Activated B cell treated with CpG ODN at 0.5 μM for 24 hours (primary cell): Measurements from ENCODE around the gene ATP8B4. TPM values are rescaled to one million over a fixed set of nuclear protein-coding genes. Genes with fewer than 3 reads are reported as not detected.

Source experiments
- ATAC-seq: fragments of 200-7000 bp; cut with Tn5 transposase; one replicate; pipeline ENCODE4 v1.10.0; 2021; ENCODE audit warnings: low read depth, mild to moderate bottlenecking, moderate library complexity
- CTCF ChIA-PET: fragments of 350-600 bp; sonication (Branson Sonifier 250); formaldehyde crosslinking; loops from one replicate; lab custom pipeline; 2021; ENCODE audit warnings: antibody characterized with exemption; lab: Charles Lee
- POLR2A ChIA-PET: fragments of 350-600 bp; sonication (Branson Sonifier 250); formaldehyde crosslinking; loops from one replicate; lab custom pipeline; 2021; ENCODE audit warnings: antibody characterized with exemption; lab: Charles Lee
- DNase-seq: peaks from one replicate; pipeline ENCODE4 v3.0.0; 2022
- H3K27ac Mint-ChIP-seq: one replicate; pipeline ENCODE4 v1.8.0; 2020; ENCODE audit warnings: mixed read lengths
- H3K27me3 Mint-ChIP-seq: one replicate; pipeline ENCODE4 v1.8.0; 2021; ENCODE audit warnings: mixed read lengths
- H3K36me3 Mint-ChIP-seq: one replicate; pipeline ENCODE4 v1.8.0; 2021; ENCODE audit warnings: low read depth, mixed read lengths
- H3K4me1 Mint-ChIP-seq: one replicate; pipeline ENCODE4 v1.8.0; 2021; ENCODE audit warnings: mixed read lengths
- H3K4me3 Mint-ChIP-seq: one replicate; pipeline ENCODE4 v1.8.0; 2020; ENCODE audit warnings: mild to moderate bottlenecking, mixed read lengths
- H3K9me3 Mint-ChIP-seq: one replicate; pipeline ENCODE4 v1.8.0; 2020; ENCODE audit warnings: mixed read lengths
- CTCF ChIP-seq: fragments of 200-600 bp; IDR thresholded peaks from one replicate; pipeline ENCODE4 v1.8.0; 2022; ENCODE audit warnings: antibody characterized with exemption, mild to moderate bottlenecking
- intact Hi-C: fragments of 100-400 bp; cut with micrococcal nuclease; formaldehyde crosslinking; loops from one replicate; pipeline ENCODE4 v1.15.1; 2024
- total RNA-seq: library from RNA; stranded (reverse); gene quantifications from 2 replicates; pipeline ENCODE4 v1.2.3, GENCODE V29; 2022

The ATP8B4 gene
- total RNA-seq, 1 donor from 2014 or later: 0.86 TPM

GRCh38 chr15:50071551-50072258 is 47.3 kb downstream of the ATP8B4 start:
- H3K27me3 Mint-ChIP-seq: peaks cover 6% of the 10 kb centered on the region
- H3K9me3 Mint-ChIP-seq: no peaks in the 10 kb centered on the region
- H3K36me3 Mint-ChIP-seq: no peaks in the 10 kb centered on the region
- H3K27ac Mint-ChIP-seq: no peak overlapping the region
- POLR2A ChIA-PET: no interaction called here
- no peaks in the 10 kb centered on the region for H3K4me1 Mint-ChIP-seq
- CTCF ChIA-PET: no interaction called here
- no peak for DNase-seq
- ATAC-seq: no peak
- H3K4me3 Mint-ChIP-seq: no peak overlapping the region
- no peak for TF ChIP-seq CTCF
- intact Hi-C loops: no loop called here

GRCh38 chr15:50068016-50068415 is 51.0 kb downstream of the ATP8B4 start:
- intact Hi-C loops: no loop called here
- ATAC-seq (no peak), DNase-seq (no peak)
- ChIA-PET CTCF (no interaction called here), POLR2A (no interaction called here)
- H3K27ac Mint-ChIP-seq: no peak overlapping the region
- H3K27me3 Mint-ChIP-seq: peaks cover 6% of the 10 kb centered on the region
- no peak overlapping the region for H3K4me3 Mint-ChIP-seq
- TF ChIP-seq CTCF: no peak
- no peaks in the 10 kb centered on the region for H3K4me1 Mint-ChIP-seq
- no peaks in the 10 kb centered on the region for H3K36me3 Mint-ChIP-seq
- H3K9me3 Mint-ChIP-seq: no peaks in the 10 kb centered on the region

GRCh38 chr15:50067254-50067653 is 51.8 kb downstream of the ATP8B4 start:
- ChIA-PET POLR2A (no interaction called here), CTCF (no interaction called here)
- Mint-ChIP-seq H3K4me3 (no peak overlapping the region), H3K27ac (no peak overlapping the region), H3K27me3 (peaks cover 6% of the 10 kb centered on the region), H3K4me1 (no peaks in the 10 kb centered on the region), H3K36me3 (no peaks in the 10 kb centered on the region), H3K9me3 (no peaks in the 10 kb centered on the region)
- intact Hi-C loops: no loop called here
- ATAC-seq (no peak), DNase-seq (no peak)
- no peak for TF ChIP-seq CTCF

DNA sequence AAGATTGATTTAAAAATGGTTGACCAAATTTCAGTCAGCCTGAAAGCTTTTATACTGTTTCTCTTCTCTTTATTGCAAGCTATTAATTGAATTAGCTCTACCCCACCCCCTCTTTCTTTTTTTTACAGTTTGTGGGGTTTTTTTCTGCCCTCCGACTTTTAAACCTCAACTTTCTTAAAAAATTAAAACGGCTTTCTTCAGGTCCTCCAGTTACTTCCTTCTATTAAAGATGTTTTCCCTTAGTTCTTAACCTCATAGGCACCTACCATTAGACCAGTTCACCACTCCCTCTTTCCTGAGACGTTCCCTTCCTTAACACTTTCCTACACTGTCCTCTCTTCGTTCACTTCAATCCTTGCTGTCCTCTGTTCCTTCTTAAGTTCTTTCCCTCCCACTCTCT is 52.4 kb downstream of the ATP8B4 start:
- H3K4me3 Mint-ChIP-seq: no peak overlapping the region
- peaks cover 6% of the 10 kb centered on the region for H3K27me3 Mint-ChIP-seq
- POLR2A ChIA-PET: no interaction called here
- no peak for ATAC-seq
- H3K9me3 Mint-ChIP-seq: no peaks in the 10 kb centered on the region
- no peak for DNase-seq
- H3K4me1 Mint-ChIP-seq: no peaks in the 10 kb centered on the region
- H3K36me3 Mint-ChIP-seq: no peaks in the 10 kb centered on the region
- H3K27ac Mint-ChIP-seq: no peak overlapping the region
- TF ChIP-seq CTCF: no peak
- intact Hi-C loops: no loop called here
- CTCF ChIA-PET: no interaction called here

- H3K36me3 Mint-ChIP-seq: no peaks in the 10 kb centered on the region
- H3K27me3 Mint-ChIP-seq: peaks cover 6% of the 10 kb centered on the region
- H3K9me3 Mint-ChIP-seq: no peaks in the 10 kb centered on the region
- no peak for TF ChIP-seq CTCF
- H3K4me1 Mint-ChIP-seq: no peaks in the 10 kb centered on the region
- no peak for DNase-seq
- H3K4me3 Mint-ChIP-seq: no peak overlapping the region
- no peak overlapping the region for H3K27ac Mint-ChIP-seq
- intact Hi-C loops: no loop called here
- CTCF ChIA-PET: no interaction called here
- no peak for ATAC-seq
- POLR2A ChIA-PET: no interaction called here
Measured at GRCh38 chr15:50066202-50066601, 52.8 kb downstream of the ATP8B4 start.
